Brain microvascular endothelial cell (primary cell): ENCODE results near the gene PYCR2.

Experiments
- DNase-seq: peaks from one replicate; pipeline ENCODE4 v3.0.0-alpha.2; 2020
- H3K27ac ChIP-seq: fragments of 250-450 bp; sonication (Bioruptor Pico); 2 replicates; pipeline ENCODE4 v1.5.1; 2020; ENCODE audit warnings: mild to moderate bottlenecking, moderate library complexity
- H3K27me3 ChIP-seq: fragments of 250-450 bp; sonication (Bioruptor Pico); replicated peaks from 2 replicates; pipeline ENCODE4 v1.5.1; 2020; ENCODE audit warnings: mild to moderate bottlenecking
- H3K36me3 ChIP-seq: fragments of 250-450 bp; sonication (Bioruptor Pico); replicated peaks from 2 replicates; pipeline ENCODE4 v1.5.1; 2020; ENCODE audit warnings: mild to moderate bottlenecking
- H3K4me3 ChIP-seq: 2 replicates; pipeline ENCODE4 v1.5.1; 2011; ENCODE audit warnings: low read depth, mild to moderate bottlenecking, control low read depth, low read length, moderate library complexity
- CTCF ChIP-seq: IDR thresholded peaks from 2 replicates; pipeline ENCODE4 v1.5.1; 2011; ENCODE audit warnings: low read depth, mild to moderate bottlenecking, moderate library complexity, low read length, control low read depth, inconsistent platforms; ENCODE audit errors: missing control alignments
- in situ Hi-C: cut with HindIII; loops from 2 replicates; pipeline ENCODE4 v1.10.0; 2017; ENCODE audit warnings: low sequenced_read_pairs, low pct_ligation_motif_present

Gene PYCR2

DNA sequence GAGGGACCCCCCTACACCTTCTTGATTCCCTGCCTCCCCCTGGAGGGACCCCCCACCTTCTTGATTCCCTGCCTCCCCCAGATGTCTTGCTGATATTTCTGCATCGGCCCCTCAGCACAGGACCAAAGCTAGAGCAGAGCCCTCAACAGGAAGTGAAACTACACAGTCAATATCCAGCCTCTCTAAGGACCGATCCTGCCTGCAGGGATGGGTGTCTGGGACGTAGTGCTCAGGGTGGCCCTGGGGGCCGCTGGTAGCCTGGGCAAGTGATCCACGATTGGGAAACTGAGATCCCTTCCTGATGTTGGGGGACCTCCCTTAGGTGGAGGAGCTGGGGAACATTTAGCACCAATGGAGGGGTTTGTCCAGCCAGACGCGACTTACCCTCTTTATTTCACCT, 20.9 kb upstream of the PYCR2 start:
- no peak for DNase-seq
- in situ Hi-C loops = no loop called here
- H3K27ac ChIP-seq = no peak overlapping the region
- peaks cover 3% of the 10 kb centered on the region for H3K27me3 ChIP-seq
- TF ChIP-seq CTCF = no peak
- no peaks in the 10 kb centered on the region for H3K36me3 ChIP-seq
- H3K4me3 ChIP-seq = no peak overlapping the region

DNA sequence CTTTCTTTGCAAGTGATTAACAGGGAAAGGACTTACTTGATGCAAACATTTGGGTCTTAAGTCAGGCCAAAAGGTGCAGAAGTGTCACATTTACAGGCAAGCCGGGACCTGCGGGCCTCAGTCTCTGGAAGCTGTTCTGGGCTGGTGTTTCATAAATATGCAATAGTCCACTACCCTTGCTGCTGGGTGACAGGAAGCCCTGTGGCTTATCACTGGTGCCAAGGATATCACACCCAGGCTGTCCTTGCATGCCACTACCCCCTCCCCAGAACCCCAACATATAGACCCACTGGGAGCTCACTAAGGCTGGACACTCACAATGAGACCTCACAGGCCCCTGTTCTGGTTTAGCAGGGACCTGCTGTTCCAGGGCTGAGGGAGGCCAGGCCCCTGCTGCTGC, 20.3 kb upstream of the PYCR2 start:
- DNase-seq = no peak
- no peak overlapping the region for H3K27ac ChIP-seq
- no peak overlapping the region for H3K4me3 ChIP-seq
- H3K27me3 ChIP-seq = peaks cover 3% of the 10 kb centered on the region
- no peaks in the 10 kb centered on the region for H3K36me3 ChIP-seq
- no peak for TF ChIP-seq CTCF
- in situ Hi-C loops = no loop called here

DNA sequence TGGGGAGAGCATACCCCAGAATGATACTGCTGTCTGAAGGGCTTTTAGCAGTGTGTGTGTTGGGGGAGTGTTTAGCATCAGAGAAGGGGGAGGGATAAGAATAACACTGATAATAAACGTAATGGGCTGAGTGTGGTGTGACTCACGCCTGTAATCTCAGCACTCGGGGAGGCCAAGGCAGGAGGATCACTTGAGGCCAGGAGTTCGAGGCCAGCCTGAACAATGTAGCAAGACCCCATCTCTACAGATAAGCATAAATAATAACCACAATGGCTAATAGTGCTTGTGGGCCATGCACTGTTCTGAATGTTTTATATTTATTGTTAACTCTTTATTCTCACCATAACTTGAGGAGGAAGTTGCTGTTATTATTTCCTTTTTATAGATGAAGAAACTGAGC, 19.5 kb upstream of the PYCR2 start:
- TF ChIP-seq CTCF = no peak
- Histone ChIP-seq H3K27me3 (no peaks in the 10 kb centered on the region), H3K4me3 (no peak overlapping the region), H3K27ac (no peak overlapping the region), H3K36me3 (no peaks in the 10 kb centered on the region)
- in situ Hi-C loops = no loop called here
- DNase-seq = no peak

DNA sequence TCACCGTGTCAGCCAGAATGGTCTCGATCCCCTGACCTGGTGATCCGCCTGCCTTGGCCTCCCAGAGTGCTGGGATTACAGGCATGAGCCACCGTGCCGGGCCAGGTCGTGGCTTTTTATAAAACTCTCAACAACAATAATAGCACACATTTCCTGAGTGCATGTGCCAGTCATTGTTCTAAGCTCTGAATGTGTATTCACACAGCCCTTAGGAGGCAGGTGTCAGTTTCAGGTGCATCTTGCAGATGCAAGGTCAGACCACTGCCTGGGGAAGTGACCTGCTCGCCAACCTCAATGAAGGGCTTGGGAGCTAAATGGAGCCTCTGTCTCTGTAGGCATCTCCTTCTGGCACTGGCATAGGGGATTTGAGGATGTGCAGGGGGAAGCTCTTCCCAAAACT, 18.5 kb upstream of the PYCR2 start:
- in situ Hi-C loops = no loop called here
- DNase-seq = no peak
- Histone ChIP-seq H3K4me3 (no peak overlapping the region), H3K27ac (no peak overlapping the region), H3K27me3 (no peaks in the 10 kb centered on the region), H3K36me3 (no peaks in the 10 kb centered on the region)
- TF ChIP-seq CTCF = no peak

DNA sequence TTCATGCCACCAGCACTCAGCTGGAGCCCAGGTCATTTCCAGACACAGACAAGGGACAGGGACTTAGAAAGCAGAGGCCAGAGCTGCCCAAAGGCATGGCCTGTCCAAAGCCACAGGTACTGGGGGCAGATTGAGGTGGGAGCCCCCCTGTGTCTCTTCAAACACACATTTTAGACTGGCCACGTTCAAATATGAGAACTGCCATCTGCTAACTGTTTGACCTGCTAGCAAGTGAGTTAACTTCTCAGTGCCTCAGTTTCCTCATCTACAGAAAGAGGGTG, 17.8 kb upstream of the PYCR2 start:
- no peak for DNase-seq
- Histone ChIP-seq H3K4me3 (no peak overlapping the region), H3K27ac (no peak overlapping the region), H3K36me3 (no peaks in the 10 kb centered on the region), H3K27me3 (no peaks in the 10 kb centered on the region)
- TF ChIP-seq CTCF = no peak
- in situ Hi-C loops = no loop called here

DNA sequence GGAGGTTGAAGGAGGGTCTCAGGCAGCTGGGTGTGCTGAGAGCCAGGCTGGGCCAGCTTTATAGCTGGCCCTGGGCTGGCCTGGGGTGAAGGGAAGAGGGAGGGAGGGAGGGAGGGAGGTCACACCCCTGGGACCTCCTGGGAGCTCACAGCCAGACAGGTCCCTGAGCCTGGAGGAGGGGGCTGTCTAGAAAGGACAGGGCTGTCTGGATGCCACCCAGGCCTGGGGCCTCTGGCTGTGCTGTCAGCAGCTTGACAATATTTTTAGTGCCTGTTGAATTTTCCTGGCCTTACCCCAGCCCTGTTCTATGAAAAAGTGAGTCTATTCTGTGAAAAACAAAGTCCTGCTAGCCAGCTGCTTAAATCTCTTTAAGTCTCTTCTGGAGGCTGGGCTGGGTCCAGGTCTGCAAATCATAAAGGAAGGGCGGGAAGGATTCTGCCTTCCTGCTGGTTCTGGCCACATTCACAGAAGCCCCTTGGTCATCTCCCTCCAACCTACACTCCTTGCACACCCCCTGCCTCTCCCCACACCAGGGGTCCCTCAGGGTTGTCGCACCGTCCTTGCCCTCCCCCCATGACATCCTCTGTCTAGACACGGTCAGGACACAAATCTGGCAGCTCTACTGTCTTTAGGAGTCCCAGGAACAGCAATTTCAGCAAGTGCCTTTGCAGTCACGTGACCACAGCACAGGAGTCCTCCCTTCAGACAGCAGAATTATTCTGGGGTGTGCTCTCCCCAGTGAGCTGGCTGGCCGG, 17.3 kb upstream of the PYCR2 start, which contains the start of gene LEFTY2:
LEFTY2 (minus strand) TSS at position 34 of the 755 bp plus-strand sequence. CDS start 80 bp downstream, outside the sequence.
- Histone ChIP-seq H3K36me3 (no peaks in the 10 kb centered on the region), H3K27ac (no peak within 1 kb of the TSS), H3K4me3 (no peak within 1 kb of the TSS), H3K27me3 (no peaks in the 10 kb centered on the region)
- in situ Hi-C loops = no loop called here
- DNase-seq = no peak
- TF ChIP-seq CTCF = no peak
